Caco-2 (cell line): ENCODE measurements around the gene KAT7. TPM values are rescaled to one million over a fixed set of nuclear protein-coding genes. Genes with fewer than 3 reads are reported as not detected.

Experiments
- BruUV-seq: library from RNA; stranded (reverse); fragments of 400-500 nt; replicated peaks from 2 replicates; lab custom pipeline; 2021; lab: Mats Ljungman, UMichigan
- CTCF ChIA-PET: fragments of 300-600 bp; sonication (Branson Sonifier 250); formaldehyde crosslinking; loops from one replicate; lab custom pipeline; 2022; ENCODE audit warnings: antibody characterized with exemption; lab: Charles Lee
- POLR2A ChIA-PET: fragments of 300-600 bp; sonication (Branson Sonifier 250); formaldehyde crosslinking; loops from one replicate; lab custom pipeline; 2022; ENCODE audit warnings: antibody characterized with exemption; lab: Charles Lee
- DNase-seq, 2 experiments: peaks; one replicate each; pipeline versions ENCODE4 v3.0.0 to v3.0.0-alpha.2; 2020 to 2022
- H3K27me3 ChIP-seq: replicated peaks from 2 replicates; pipeline ENCODE4 v1.6.0; 2011; ENCODE audit warnings: low read length; ENCODE audit not compliant: control insufficient read depth, insufficient read depth
- H3K36me3 ChIP-seq: 2 replicates; pipeline ENCODE4 v1.5.1; 2011; ENCODE audit warnings: low read length; ENCODE audit not compliant: control insufficient read depth, insufficient read depth
- H3K4me1 ChIP-seq: fragments of 250-450 bp; sonication (Bioruptor Pico); 2 replicates; pipeline ENCODE4 v1.5.1; 2020; ENCODE audit warnings: mild to moderate bottlenecking
- H3K4me3 ChIP-seq: 2 replicates; pipeline ENCODE4 v1.5.1; 2011; ENCODE audit warnings: low read depth, mild to moderate bottlenecking, control low read depth, low read length
- H3K9me3 ChIP-seq: fragments of 250-450 bp; sonication (Bioruptor Pico); 2 replicates; pipeline ENCODE4 v1.5.1; 2020; ENCODE audit warnings: mild to moderate bottlenecking, moderate library complexity
- H3K27ac Mint-ChIP-seq: one replicate; pipeline ENCODE4 v1.8.0; 2022; ENCODE audit warnings: mixed read lengths; ENCODE audit not compliant: unreplicated experiment
- H3K27me3 Mint-ChIP-seq: one replicate; pipeline ENCODE4 v1.8.0; 2022; ENCODE audit warnings: mixed read lengths; ENCODE audit not compliant: insufficient read depth, unreplicated experiment
- H3K36me3 Mint-ChIP-seq: one replicate; pipeline ENCODE4 v1.8.0; 2022; ENCODE audit warnings: mild to moderate bottlenecking, mixed read lengths; ENCODE audit not compliant: insufficient read depth, unreplicated experiment
- H3K4me1 Mint-ChIP-seq: one replicate; pipeline ENCODE4 v1.8.0; 2022; ENCODE audit warnings: low read depth, mixed read lengths; ENCODE audit not compliant: unreplicated experiment
- H3K4me3 Mint-ChIP-seq: one replicate; pipeline ENCODE4 v1.8.0; 2022; ENCODE audit warnings: mild to moderate bottlenecking, moderate library complexity, mixed read lengths; ENCODE audit not compliant: unreplicated experiment
- H3K9me3 Mint-ChIP-seq: one replicate; pipeline ENCODE4 v1.8.0; 2022; ENCODE audit warnings: mixed read lengths; ENCODE audit not compliant: unreplicated experiment
- CTCF ChIP-seq, 2 experiments: fragments of 200-600 bp in 1 of 2; IDR thresholded peaks; 1 replicate in 1 of 2; 2 replicates in 1 of 2; pipeline versions ENCODE4 v1.5.1 to v1.8.0; 2011 to 2022; ENCODE audit warnings: antibody characterized with exemption in 1 of 2, control low read depth in 1 of 2, inconsistent platforms in 1 of 2, low read depth in 1 of 2, low read length in 1 of 2, mild to moderate bottlenecking in 1 of 2, moderate library complexity in 1 of 2; ENCODE audit not compliant: insufficient read depth in 1 of 2, severe bottlenecking in 1 of 2, unreplicated experiment in 1 of 2
- intact Hi-C: fragments of 100-400 bp; cut with micrococcal nuclease; formaldehyde crosslinking; loops from one replicate; pipeline ENCODE4 v1.10.0; 2022; ENCODE audit not compliant: unreplicated experiment
- total RNA-seq: library from RNA; stranded (reverse); gene quantifications from 2 replicates; pipeline ENCODE4 v1.2.3, GENCODE V29; 2022

Gene KAT7
- total RNA-seq, 1 experiment from 2014 or later = 137 TPM

GRCh38 chr17:49759203-49759602 is 29.3 kb upstream of the KAT7 start:
- no peak overlapping the region for H3K4me3 Mint-ChIP-seq
- peaks cover 14% of the 10 kb centered on the region for H3K36me3 Mint-ChIP-seq
- Histone ChIP-seq H3K4me3 (no peak overlapping the region), H3K36me3 (no peaks in the 10 kb centered on the region), H3K9me3 (no peaks in the 10 kb centered on the region), H3K4me1 (peaks cover 9% of the 10 kb centered on the region), H3K27me3 (no peaks in the 10 kb centered on the region)
- ChIA-PET CTCF (interaction anchor here (1.4 to 1.6 kb wide), 2 partner anchors 29 to 202 kb away, joined by 4 read pairs; no protein-coding TSS in a partner anchor), POLR2A (interaction anchor here (0.5 to 1.1 kb wide), 3 partner anchors 7 to 388 kb away, joined by 4 to 9 read pairs (median 4); partner anchors contain the start of gene KAT7)
- no peaks in the 10 kb centered on the region for H3K9me3 Mint-ChIP-seq
- H3K27ac Mint-ChIP-seq = no peak overlapping the region
- intact Hi-C loops = no loop called here
- DNase-seq = no peak
- peaks cover 8% of the 10 kb centered on the region for H3K4me1 Mint-ChIP-seq
- no TSS peak for BruUV-seq
- no peaks in the 10 kb centered on the region for H3K27me3 Mint-ChIP-seq
- no peak for TF ChIP-seq CTCF (IDR thresholded peaks at IDR 0.05; ENCODE audit: insufficient read depth in 1 of 2, low read depth in 1 of 2, low read length in 1 of 2, severe bottlenecking in 1 of 2, unreplicated experiment in 1 of 2)

- TF ChIP-seq CTCF (IDR thresholded peaks at IDR 0.05; ENCODE audit: insufficient read depth in 1 of 2, low read depth in 1 of 2, low read length in 1 of 2, severe bottlenecking in 1 of 2, unreplicated experiment in 1 of 2) = no peak
- Mint-ChIP-seq H3K27ac (no peak overlapping the region), H3K4me3 (no peak overlapping the region), H3K9me3 (no peaks in the 10 kb centered on the region), H3K27me3 (no peaks in the 10 kb centered on the region), H3K4me1 (peaks cover 8% of the 10 kb centered on the region), H3K36me3 (peaks cover 18% of the 10 kb centered on the region)
- POLR2A ChIA-PET = interaction anchor here (1.1 kb wide), 1 partner anchor 28 kb away, joined by 4 read pairs; the partner anchor contains the start of gene KAT7
- Histone ChIP-seq H3K4me1 (peaks cover 9% of the 10 kb centered on the region), H3K9me3 (no peaks in the 10 kb centered on the region), H3K36me3 (no peaks in the 10 kb centered on the region), H3K4me3 (no peak overlapping the region), H3K27me3 (no peaks in the 10 kb centered on the region)
- no TSS peak for BruUV-seq
- CTCF ChIA-PET = interaction anchor here (1.4 to 1.6 kb wide), 2 partner anchors 28 to 203 kb away, joined by 4 read pairs; no protein-coding TSS in a partner anchor
- no peak for DNase-seq
- intact Hi-C loops = loop anchor here (5.0 kb wide), 1 partner anchor 193 kb away; no protein-coding TSS in a partner anchor
These were observed 28.2 kb upstream of the KAT7 start for GRCh38 chr17:49760296-49760695.

GRCh38 chr17:49760932-49761558 is 27.4 kb upstream of the KAT7 start:
- CTCF ChIA-PET = interaction anchor here (0.6 to 1.1 kb wide), 2 partner anchors 18 to 269 kb away, joined by 3 to 4 read pairs; no protein-coding TSS in a partner anchor
- Mint-ChIP-seq H3K27me3 (peaks cover 3% of the 10 kb centered on the region), H3K9me3 (no peaks in the 10 kb centered on the region), H3K4me3 (no peak overlapping the region), H3K4me1 (peaks cover 8% of the 10 kb centered on the region), H3K27ac (no peak overlapping the region), H3K36me3 (peaks cover 18% of the 10 kb centered on the region)
- Histone ChIP-seq H3K9me3 (no peaks in the 10 kb centered on the region), H3K27me3 (no peaks in the 10 kb centered on the region), H3K4me3 (no peak overlapping the region), H3K4me1 (peaks cover 9% of the 10 kb centered on the region), H3K36me3 (no peaks in the 10 kb centered on the region)
- BruUV-seq = no TSS peak
- intact Hi-C loops = loop anchor here (5.0 kb wide), 1 partner anchor 194 kb away; no protein-coding TSS in a partner anchor
- no peak for TF ChIP-seq CTCF (IDR thresholded peaks at IDR 0.05; ENCODE audit: insufficient read depth in 1 of 2, low read depth in 1 of 2, low read length in 1 of 2, severe bottlenecking in 1 of 2, unreplicated experiment in 1 of 2)
- DNase-seq = no peak
- POLR2A ChIA-PET = no interaction called here
